ENCODE data around the gene DNM2. TPM values are rescaled to one million over a fixed set of nuclear protein-coding genes. Genes with fewer than 3 reads are reported as not detected.
"Not testable (repeated sequence)": the region's sequence is repeated elsewhere in the genome, so short reads cannot be mapped to it uniquely, and the experiment has no call there.

Gene DNM2
- total and polyA plus RNA-seq, 8 donors = 77.8 to 541 (median 277) TPM

DNA sequence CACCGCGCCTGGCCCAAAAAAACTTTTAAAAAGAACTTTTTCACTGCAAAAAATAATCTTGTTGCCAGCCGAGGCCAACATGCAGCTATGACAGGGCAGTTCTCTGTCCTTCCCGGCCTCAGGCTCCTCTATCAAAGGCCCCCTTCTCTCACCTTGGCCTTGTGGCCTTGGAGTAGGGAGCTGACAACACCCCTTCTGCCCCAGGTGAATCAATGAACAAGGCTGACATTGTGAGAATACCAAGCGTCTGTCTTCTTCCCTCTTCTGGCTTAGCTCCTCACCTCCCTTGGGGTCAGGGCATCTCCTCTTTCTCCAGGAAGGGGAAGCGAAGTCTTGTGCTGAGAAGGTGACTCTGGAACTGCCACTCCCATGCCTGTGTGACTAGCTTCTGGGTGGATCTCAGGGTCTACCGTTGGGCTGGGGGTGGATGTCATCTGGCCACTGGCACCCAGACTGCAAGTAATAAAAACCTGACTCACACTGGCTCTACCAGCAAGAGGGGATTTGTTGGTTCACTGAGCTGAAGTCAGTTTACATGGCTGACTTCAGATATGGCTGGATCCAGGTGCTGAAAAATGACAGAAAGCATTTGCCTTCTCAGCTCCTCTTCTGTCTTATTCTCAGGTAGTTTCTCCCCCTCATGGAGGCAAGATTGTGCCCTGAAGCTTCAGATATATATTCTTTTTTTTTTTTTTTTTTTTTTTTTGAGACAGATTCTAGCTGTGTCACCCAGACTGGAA, 136.6 kb downstream of the DNM2 start:
- DNase-seq = no peak
- H3K9me3 ChIP-seq = no peaks in the 10 kb centered on the region
- H3K36me3 ChIP-seq = no peaks in the 10 kb centered on the region
- 74 to 80% (median 79%) methylated on average over 7 of the region's 7 CpGs for WGBS, 5 donors
- peaks cover 0 to 11% (median 0%) of the 10 kb centered on the region in 3 donors for H3K27me3 ChIP-seq
- TF ChIP-seq POLR2AphosphoS5 (IDR thresholded peaks at IDR 0.05) (no peak), POLR2A (IDR thresholded peaks at IDR 0.05) (no peak), EP300 (IDR thresholded peaks at IDR 0.05) (no peak)
- TF ChIP-seq, protein P1, sequence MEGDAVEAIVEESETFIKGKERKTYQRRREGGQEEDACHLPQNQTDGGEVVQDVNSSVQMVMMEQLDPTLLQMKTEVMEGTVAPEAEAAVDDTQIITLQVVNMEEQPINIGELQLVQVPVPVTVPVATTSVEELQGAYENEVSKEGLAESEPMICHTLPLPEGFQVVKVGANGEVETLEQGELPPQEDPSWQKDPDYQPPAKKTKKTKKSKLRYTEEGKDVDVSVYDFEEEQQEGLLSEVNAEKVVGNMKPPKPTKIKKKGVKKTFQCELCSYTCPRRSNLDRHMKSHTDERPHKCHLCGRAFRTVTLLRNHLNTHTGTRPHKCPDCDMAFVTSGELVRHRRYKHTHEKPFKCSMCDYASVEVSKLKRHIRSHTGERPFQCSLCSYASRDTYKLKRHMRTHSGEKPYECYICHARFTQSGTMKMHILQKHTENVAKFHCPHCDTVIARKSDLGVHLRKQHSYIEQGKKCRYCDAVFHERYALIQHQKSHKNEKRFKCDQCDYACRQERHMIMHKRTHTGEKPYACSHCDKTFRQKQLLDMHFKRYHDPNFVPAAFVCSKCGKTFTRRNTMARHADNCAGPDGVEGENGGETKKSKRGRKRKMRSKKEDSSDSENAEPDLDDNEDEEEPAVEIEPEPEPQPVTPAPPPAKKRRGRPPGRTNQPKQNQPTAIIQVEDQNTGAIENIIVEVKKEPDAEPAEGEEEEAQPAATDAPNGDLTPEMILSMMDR (IDR thresholded peaks at IDR 0.05) = no peak
- intact Hi-C loops (cut with DNase I; ENCODE audit: low total_unique reads) = no loop called here
- H3K27ac ChIP-seq = no peak overlapping the region
- H3K4me3 ChIP-seq = no peak overlapping the region
- H3K4me1 ChIP-seq = no peaks in the 10 kb centered on the region

DNA sequence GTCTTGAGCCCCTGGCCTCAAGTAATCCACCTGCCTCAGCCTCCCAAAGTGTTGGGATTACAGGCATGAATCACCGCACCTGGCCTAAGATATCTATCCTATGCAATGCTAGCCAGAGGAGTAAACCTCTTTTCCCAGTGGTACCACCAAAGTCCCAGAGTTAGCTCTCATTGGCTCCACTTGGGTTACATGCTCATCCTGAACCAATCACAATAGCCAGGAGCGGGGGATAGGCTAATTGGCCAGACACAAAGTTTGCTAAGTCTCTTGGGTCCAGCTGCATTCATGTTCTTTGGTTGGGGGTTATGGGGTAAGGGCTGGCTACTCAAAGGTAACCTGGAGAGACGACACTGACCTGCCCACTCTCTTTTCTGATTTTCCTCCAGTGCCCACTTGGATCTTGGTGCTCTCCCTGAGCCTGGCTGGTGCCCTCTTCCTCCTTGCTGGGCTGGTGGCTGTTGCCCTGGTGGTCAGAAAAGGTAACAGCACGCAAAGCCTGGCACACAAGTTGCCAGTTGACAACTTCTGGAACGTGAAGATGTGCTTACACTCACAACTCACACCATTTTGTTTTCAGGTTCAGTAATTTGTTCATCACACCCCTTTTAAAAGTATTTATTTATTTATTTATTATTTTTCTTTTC, 138.1 kb downstream of the DNM2 start:
- Histone ChIP-seq H3K27ac (no peak overlapping the region), H3K9me3 (no peaks in the 10 kb centered on the region), H3K36me3 (no peaks in the 10 kb centered on the region), H3K4me1 (no peaks in the 10 kb centered on the region), H3K27me3 (no peaks in the 10 kb centered on the region), H3K4me3 (no peak overlapping the region)
- DNase-seq = peak in 1 of 2 donors; percentile 40
- TF ChIP-seq POLR2AphosphoS5 (IDR thresholded peaks at IDR 0.05) = no peak
- TF ChIP-seq EP300 (IDR thresholded peaks at IDR 0.05) = no peak
- TF ChIP-seq, protein P1 (IDR thresholded peaks at IDR 0.05) = peak in 2 of 7 experiments; percentile 51 to 56
- intact Hi-C loops (cut with DNase I; ENCODE audit: low total_unique reads) = no loop called here
- 63 to 80% (median 72%) methylated on average over 5 of the region's 5 CpGs for WGBS, 5 donors

DNA sequence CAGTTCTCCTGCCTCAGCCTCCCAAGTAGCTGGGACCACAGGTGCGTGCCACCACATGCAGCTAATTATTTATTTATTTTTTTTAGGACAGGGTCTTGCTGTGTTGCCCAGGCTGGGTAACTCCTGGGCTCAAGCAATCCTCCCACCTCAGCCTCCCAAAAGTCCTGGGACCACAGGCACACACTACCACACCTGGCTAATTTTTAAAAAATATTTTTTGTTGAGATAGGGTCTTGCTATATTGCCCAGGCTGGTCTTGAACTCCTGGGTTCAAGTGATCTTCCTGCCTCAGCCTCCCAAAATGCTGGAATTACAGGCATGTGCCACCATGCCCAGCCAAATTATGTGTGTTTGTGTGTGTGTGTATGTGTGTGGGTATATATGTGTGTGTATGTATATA, 139.0 kb downstream of the DNM2 start:
- H3K4me3 ChIP-seq; H3K36me3 ChIP-seq; DNase-seq; H3K27me3 ChIP-seq; H3K4me1 ChIP-seq; H3K27ac ChIP-seq; H3K9me3 ChIP-seq; intact Hi-C loops (cut with DNase I; ENCODE audit: low total_unique reads): not testable (repeated sequence)
- 88 to 100% (median 98%) methylated on average over 1 of the region's 1 CpG for WGBS, 5 donors

DNA sequence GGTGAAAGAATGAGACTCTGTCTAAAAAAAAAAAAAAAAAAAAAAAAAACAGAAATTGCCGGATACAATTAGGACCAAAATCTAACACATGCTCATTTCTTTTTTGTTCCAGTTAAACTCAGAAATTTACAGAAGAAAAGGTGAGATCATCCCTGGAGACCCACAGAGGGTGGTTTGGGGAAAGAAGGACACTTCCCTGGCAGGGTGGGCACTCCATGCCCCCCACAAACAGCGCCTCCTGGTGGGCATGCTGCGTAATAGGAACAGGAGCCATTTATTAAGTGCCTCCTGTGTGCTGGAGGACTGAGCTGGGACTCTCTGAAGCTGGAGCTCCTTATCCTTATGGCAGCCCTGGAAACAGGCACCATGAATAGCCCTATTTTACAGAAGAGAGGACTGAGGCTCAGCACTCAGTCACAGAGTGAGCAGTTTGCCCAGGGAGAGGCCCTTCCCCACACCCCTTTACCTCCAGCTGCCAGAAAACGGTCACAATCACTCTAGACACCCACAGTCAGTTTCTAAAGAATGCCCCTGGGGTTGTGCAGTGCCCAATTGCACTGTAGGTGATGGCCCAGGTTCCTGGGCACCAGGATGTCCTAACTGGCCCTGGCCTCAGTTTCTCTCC, 140.4 kb downstream of the DNM2 start:
- Histone ChIP-seq H3K27ac (no peak overlapping the region), H3K36me3 (no peaks in the 10 kb centered on the region), H3K9me3 (no peaks in the 10 kb centered on the region), H3K4me1 (peaks cover 0 to 7% (median 4%) of the 10 kb centered on the region in 4 donors), H3K27me3 (no peaks in the 10 kb centered on the region), H3K4me3 (no peak overlapping the region)
- WGBS, 5 donors = 42 to 55% (median 45%) methylated on average over 4 of the region's 4 CpGs
- DNase-seq = no peak
- intact Hi-C loops (cut with DNase I; ENCODE audit: low total_unique reads) = no loop called here
- TF ChIP-seq, protein P1 (IDR thresholded peaks at IDR 0.05) = peak in 3 of 7 experiments; percentile 12 to 42 (median 30)
- no peak for TF ChIP-seq POLR2A (IDR thresholded peaks at IDR 0.05)
